SK-N-SH treated with all-trans-retinoic acid at 6 μM for 48 hours (cell line): ENCODE data around the gene HNF1A.
A peak's percentile ranks its signal among the peaks of the same experiment; 100 is the strongest.

ENCODE experiments used
- ATAC-seq: fragments of 200-7000 bp; cut with Tn5 transposase; 3 replicates; pipeline ENCODE4 v1.9.1; 2020; ENCODE audit warnings: mild to moderate bottlenecking, moderate library complexity
- ARNTL ChIP-seq: fragments of 450-650 bp; formaldehyde crosslinking; IDR thresholded peaks from 2 replicates; pipeline ENCODE4 v1.5.0; 2020; ENCODE audit warnings: low read depth, mild to moderate bottlenecking, moderate library complexity, borderline replicate concordance
- BACH2 ChIP-seq: fragments of 250-450 bp; sonication (Bioruptor Pico); IDR thresholded peaks from 2 replicates; pipeline ENCODE4 v1.9.0; 2021; ENCODE audit warnings: mild to moderate bottlenecking, borderline replicate concordance
- CSDC2 ChIP-seq: fragments of 250-450 bp; sonication (Bioruptor Pico); IDR thresholded peaks from 2 replicates; pipeline ENCODE4 v1.5.0; 2020; ENCODE audit warnings: mild to moderate bottlenecking, moderate library complexity
- ESRRG ChIP-seq: fragments of 250-450 bp; sonication (Bioruptor Pico); IDR thresholded peaks from 2 replicates; pipeline ENCODE4 v1.6.1; 2021; ENCODE audit warnings: mild to moderate bottlenecking
- GLIS3 ChIP-seq: fragments of 250-450 bp; sonication (Bioruptor Pico); IDR thresholded peaks from 2 replicates; pipeline ENCODE4 v1.5.0; 2020; ENCODE audit warnings: mild to moderate bottlenecking, moderate library complexity
- ISL1 ChIP-seq: fragments of 250-450 bp; sonication (Bioruptor Pico); IDR thresholded peaks from 2 replicates; pipeline ENCODE4 v2.1.2; 2022; ENCODE audit warnings: mild to moderate bottlenecking, moderate library complexity
- OSR1 ChIP-seq: fragments of 250-450 bp; sonication (Bioruptor Pico); IDR thresholded peaks from 2 replicates; pipeline ENCODE4 v1.8.0; 2022; ENCODE audit warnings: moderate library complexity, mild to moderate bottlenecking, inconsistent platforms
- PPARA ChIP-seq: fragments of 250-450 bp; sonication (Bioruptor Pico); IDR thresholded peaks from 2 replicates; pipeline ENCODE4 v1.5.0; 2020; ENCODE audit warnings: mild to moderate bottlenecking, borderline replicate concordance
- RARB ChIP-seq: fragments of 250-450 bp; sonication (Bioruptor Pico); IDR thresholded peaks from 2 replicates; pipeline ENCODE4 v1.8.0; 2021; ENCODE audit warnings: mild to moderate bottlenecking, moderate library complexity
- TCF4 ChIP-seq: fragments of 250-450 bp; sonication (Bioruptor Pico); IDR thresholded peaks from 2 replicates; pipeline ENCODE4 v1.8.0; 2021; ENCODE audit warnings: mild to moderate bottlenecking, moderate library complexity, borderline replicate concordance
- TOX ChIP-seq: fragments of 250-450 bp; sonication (Bioruptor Pico); IDR thresholded peaks from 2 replicates; pipeline ENCODE4 v1.8.0; 2021; ENCODE audit warnings: mild to moderate bottlenecking, moderate library complexity, borderline replicate concordance
- ZC3H10 ChIP-seq: fragments of 250-450 bp; sonication (Bioruptor Pico); IDR thresholded peaks from 2 replicates; pipeline ENCODE4 v1.5.1; 2021; ENCODE audit warnings: mild to moderate bottlenecking, moderate library complexity
- ZFP3 ChIP-seq: fragments of 250-450 bp; sonication (Bioruptor Pico); IDR thresholded peaks from 2 replicates; pipeline ENCODE4 v1.5.0; 2020; ENCODE audit warnings: mild to moderate bottlenecking, moderate library complexity
- ZFP30 ChIP-seq: fragments of 450-650 bp; formaldehyde crosslinking; IDR thresholded peaks from 2 replicates; pipeline ENCODE4 v1.5.0; 2022; ENCODE audit warnings: mild to moderate bottlenecking, moderate library complexity
- ZNF565 ChIP-seq: fragments of 450-650 bp; formaldehyde crosslinking; conservative IDR thresholded peaks from 2 replicates; pipeline ENCODE4 v1.5.0; 2020; ENCODE audit warnings: low read depth, mild to moderate bottlenecking, moderate library complexity
- ZNF70 ChIP-seq: fragments of 450-650 bp; formaldehyde crosslinking; IDR thresholded peaks from 2 replicates; pipeline ENCODE4 v1.5.0; 2020; ENCODE audit warnings: mild to moderate bottlenecking, moderate library complexity
- ZNF8 ChIP-seq: fragments of 450-650 bp; formaldehyde crosslinking; IDR thresholded peaks from 2 replicates; pipeline ENCODE4 v1.5.0; 2020; ENCODE audit warnings: mild to moderate bottlenecking, moderate library complexity
- TF ChIP-seq, protein P1 (sequence below): fragments of 250-450 bp; sonication (Bioruptor Pico); IDR thresholded peaks from 2 replicates; pipeline ENCODE4 v1.8.0; 2021; ENCODE audit warnings: low read depth, mild to moderate bottlenecking, moderate library complexity, borderline replicate concordance
- TF ChIP-seq, protein P2 (sequence below): fragments of 250-450 bp; sonication (Bioruptor Pico); IDR thresholded peaks from 2 replicates; pipeline ENCODE4 v1.5.1; 2021; ENCODE audit warnings: mild to moderate bottlenecking, moderate library complexity
- TF ChIP-seq, protein P3 (sequence below): fragments of 250-450 bp; sonication (Bioruptor Pico); IDR thresholded peaks from 2 replicates; pipeline ENCODE4 v1.5.1; 2020; ENCODE audit warnings: low read depth, mild to moderate bottlenecking, moderate library complexity
- TF ChIP-seq, protein P4 (sequence below): fragments of 250-450 bp; sonication (Bioruptor Pico); IDR thresholded peaks from 2 replicates; pipeline ENCODE4 v1.8.0; 2020; ENCODE audit warnings: mild to moderate bottlenecking, moderate library complexity, borderline replicate concordance
- TF ChIP-seq, protein P5 (sequence below): fragments of 250-450 bp; sonication (Bioruptor Pico); IDR thresholded peaks from 2 replicates; pipeline ENCODE4 v1.5.0; 2020; ENCODE audit warnings: mild to moderate bottlenecking, moderate library complexity

Gene HNF1A

DNA sequence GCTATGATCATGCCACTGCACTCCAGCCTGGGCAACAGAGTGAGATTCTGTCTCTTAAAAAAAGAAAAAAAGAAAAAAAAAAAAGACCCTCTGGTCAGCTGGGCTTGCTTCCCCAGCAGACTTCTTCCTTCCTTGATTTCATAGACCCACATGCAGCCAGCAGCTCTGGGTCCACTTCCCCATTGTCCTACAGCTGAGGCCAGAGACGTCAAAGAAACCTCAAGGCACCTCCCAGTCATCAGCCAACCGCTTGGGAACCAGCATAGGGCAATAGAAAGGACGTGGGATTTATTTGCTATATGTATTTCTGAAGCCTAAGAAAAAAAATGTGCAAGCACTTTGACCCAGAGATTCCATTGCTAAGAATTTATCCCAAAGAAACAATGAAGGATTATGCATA lies 38.8 kb upstream of the HNF1A start:
- TF ChIP-seq ISL1 (CRISPR knock-in tag), result no peak
- no peak for TF ChIP-seq ZFP3 (CRISPR knock-in tag)
- no peak for TF ChIP-seq TCF4 (CRISPR knock-in tag)
- no peak for TF ChIP-seq CSDC2 (CRISPR knock-in tag)
- no peak for TF ChIP-seq GLIS3 (CRISPR knock-in tag)
- TF ChIP-seq, protein P1, sequence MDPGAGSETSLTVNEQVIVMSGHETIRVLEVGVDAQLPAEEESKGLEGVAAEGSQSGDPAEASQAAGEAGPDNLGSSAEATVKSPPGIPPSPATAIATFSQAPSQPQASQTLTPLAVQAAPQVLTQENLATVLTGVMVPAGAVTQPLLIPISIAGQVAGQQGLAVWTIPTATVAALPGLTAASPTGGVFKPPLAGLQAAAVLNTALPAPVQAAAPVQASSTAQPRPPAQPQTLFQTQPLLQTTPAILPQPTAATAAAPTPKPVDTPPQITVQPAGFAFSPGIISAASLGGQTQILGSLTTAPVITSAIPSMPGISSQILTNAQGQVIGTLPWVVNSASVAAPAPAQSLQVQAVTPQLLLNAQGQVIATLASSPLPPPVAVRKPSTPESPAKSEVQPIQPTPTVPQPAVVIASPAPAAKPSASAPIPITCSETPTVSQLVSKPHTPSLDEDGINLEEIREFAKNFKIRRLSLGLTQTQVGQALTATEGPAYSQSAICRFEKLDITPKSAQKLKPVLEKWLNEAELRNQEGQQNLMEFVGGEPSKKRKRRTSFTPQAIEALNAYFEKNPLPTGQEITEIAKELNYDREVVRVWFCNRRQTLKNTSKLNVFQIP (CRISPR knock-in tag), result no peak
- TF ChIP-seq ZNF70 (CRISPR knock-in tag), result no peak
- no peak for TF ChIP-seq ARNTL
- no peak for TF ChIP-seq BACH2
- TF ChIP-seq ZNF8 (CRISPR knock-in tag), result no peak
- no peak for TF ChIP-seq ZNF565 (CRISPR knock-in tag)
- TF ChIP-seq, protein P2, sequence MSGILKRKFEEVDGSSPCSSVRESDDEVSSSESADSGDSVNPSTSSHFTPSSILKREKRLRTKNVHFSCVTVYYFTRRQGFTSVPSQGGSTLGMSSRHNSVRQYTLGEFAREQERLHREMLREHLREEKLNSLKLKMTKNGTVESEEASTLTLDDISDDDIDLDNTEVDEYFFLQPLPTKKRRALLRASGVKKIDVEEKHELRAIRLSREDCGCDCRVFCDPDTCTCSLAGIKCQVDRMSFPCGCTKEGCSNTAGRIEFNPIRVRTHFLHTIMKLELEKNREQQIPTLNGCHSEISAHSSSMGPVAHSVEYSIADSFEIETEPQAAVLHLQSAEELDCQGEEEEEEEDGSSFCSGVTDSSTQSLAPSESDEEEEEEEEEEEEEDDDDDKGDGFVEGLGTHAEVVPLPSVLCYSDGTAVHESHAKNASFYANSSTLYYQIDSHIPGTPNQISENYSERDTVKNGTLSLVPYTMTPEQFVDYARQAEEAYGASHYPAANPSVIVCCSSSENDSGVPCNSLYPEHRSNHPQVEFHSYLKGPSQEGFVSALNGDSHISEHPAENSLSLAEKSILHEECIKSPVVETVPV (CRISPR knock-in tag), result no peak
- TF ChIP-seq, protein P3, sequence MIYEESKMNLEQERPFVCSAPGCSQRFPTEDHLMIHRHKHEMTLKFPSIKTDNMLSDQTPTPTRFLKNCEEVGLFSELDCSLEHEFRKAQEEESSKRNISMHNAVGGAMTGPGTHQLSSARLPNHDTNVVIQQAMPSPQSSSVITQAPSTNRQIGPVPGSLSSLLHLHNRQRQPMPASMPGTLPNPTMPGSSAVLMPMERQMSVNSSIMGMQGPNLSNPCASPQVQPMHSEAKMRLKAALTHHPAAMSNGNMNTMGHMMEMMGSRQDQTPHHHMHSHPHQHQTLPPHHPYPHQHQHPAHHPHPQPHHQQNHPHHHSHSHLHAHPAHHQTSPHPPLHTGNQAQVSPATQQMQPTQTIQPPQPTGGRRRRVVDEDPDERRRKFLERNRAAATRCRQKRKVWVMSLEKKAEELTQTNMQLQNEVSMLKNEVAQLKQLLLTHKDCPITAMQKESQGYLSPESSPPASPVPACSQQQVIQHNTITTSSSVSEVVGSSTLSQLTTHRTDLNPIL (CRISPR knock-in tag), result no peak
- TF ChIP-seq, protein P4, sequence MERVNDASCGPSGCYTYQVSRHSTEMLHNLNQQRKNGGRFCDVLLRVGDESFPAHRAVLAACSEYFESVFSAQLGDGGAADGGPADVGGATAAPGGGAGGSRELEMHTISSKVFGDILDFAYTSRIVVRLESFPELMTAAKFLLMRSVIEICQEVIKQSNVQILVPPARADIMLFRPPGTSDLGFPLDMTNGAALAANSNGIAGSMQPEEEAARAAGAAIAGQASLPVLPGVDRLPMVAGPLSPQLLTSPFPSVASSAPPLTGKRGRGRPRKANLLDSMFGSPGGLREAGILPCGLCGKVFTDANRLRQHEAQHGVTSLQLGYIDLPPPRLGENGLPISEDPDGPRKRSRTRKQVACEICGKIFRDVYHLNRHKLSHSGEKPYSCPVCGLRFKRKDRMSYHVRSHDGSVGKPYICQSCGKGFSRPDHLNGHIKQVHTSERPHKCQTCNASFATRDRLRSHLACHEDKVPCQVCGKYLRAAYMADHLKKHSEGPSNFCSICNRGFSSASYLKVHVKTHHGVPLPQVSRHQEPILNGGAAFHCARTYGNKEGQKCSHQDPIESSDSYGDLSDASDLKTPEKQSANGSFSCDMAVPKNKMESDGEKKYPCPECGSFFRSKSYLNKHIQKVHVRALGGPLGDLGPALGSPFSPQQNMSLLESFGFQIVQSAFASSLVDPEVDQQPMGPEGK (CRISPR knock-in tag), result no peak
- no peak for TF ChIP-seq OSR1 (CRISPR knock-in tag)
- TF ChIP-seq RARB, result no peak
- TF ChIP-seq PPARA (CRISPR knock-in tag), result no peak
- no peak for TF ChIP-seq TOX (CRISPR knock-in tag)
- ATAC-seq, result peak; percentile 26; the same call in 2 of the 3 replicates

DNA sequence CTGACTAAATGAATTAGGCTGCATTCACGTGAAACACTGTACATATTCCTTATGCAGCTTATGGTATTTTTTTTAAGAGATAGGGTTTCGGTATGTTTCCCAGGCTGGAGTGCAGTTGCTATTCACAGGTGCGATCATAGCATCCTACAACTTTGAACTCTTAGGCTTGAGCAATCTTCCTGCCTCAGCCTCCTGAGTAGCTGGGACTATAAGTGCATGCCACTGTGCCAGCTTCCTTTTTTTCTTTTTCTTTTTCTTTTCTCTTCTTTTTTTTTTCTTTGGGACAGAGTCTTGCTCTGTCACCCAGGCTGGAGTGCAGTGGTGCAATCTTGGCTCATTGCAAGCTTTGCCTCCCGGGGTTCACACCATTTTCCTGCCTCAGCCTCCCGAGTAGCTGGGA lies 38.3 kb upstream of the HNF1A start:
- TF ChIP-seq, protein P1 (CRISPR knock-in tag), result no peak
- no peak for TF ChIP-seq GLIS3 (CRISPR knock-in tag)
- no peak for TF ChIP-seq ARNTL
- TF ChIP-seq ZNF8 (CRISPR knock-in tag), result no peak
- TF ChIP-seq, protein P4 (CRISPR knock-in tag), result no peak
- TF ChIP-seq ZNF565 (CRISPR knock-in tag), result no peak
- TF ChIP-seq, protein P2 (CRISPR knock-in tag), result no peak
- TF ChIP-seq TOX (CRISPR knock-in tag), result no peak
- TF ChIP-seq ISL1 (CRISPR knock-in tag), result no peak
- TF ChIP-seq, protein P5, sequence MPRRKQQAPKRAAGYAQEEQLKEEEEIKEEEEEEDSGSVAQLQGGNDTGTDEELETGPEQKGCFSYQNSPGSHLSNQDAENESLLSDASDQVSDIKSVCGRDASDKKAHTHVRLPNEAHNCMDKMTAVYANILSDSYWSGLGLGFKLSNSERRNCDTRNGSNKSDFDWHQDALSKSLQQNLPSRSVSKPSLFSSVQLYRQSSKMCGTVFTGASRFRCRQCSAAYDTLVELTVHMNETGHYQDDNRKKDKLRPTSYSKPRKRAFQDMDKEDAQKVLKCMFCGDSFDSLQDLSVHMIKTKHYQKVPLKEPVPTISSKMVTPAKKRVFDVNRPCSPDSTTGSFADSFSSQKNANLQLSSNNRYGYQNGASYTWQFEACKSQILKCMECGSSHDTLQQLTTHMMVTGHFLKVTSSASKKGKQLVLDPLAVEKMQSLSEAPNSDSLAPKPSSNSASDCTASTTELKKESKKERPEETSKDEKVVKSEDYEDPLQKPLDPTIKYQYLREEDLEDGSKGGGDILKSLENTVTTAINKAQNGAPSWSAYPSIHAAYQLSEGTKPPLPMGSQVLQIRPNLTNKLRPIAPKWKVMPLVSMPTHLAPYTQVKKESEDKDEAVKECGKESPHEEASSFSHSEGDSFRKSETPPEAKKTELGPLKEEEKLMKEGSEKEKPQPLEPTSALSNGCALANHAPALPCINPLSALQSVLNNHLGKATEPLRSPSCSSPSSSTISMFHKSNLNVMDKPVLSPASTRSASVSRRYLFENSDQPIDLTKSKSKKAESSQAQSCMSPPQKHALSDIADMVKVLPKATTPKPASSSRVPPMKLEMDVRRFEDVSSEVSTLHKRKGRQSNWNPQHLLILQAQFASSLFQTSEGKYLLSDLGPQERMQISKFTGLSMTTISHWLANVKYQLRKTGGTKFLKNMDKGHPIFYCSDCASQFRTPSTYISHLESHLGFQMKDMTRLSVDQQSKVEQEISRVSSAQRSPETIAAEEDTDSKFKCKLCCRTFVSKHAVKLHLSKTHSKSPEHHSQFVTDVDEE, result no peak
- no peak for TF ChIP-seq ZFP30 (CRISPR knock-in tag)
- TF ChIP-seq ZC3H10 (CRISPR knock-in tag), result no peak
- no peak for TF ChIP-seq ESRRG (CRISPR knock-in tag)
- no peak for TF ChIP-seq CSDC2 (CRISPR knock-in tag)
- TF ChIP-seq, protein P3 (CRISPR knock-in tag), result no peak
- TF ChIP-seq OSR1 (CRISPR knock-in tag), result no peak
- TF ChIP-seq ZNF70 (CRISPR knock-in tag), result no peak
- no peak for TF ChIP-seq TCF4 (CRISPR knock-in tag)
- no peak for TF ChIP-seq RARB
- TF ChIP-seq PPARA (CRISPR knock-in tag), result no peak
- ATAC-seq, result no peak; the same call in 2 of the 3 replicates
